Ectodermal cell (in vitro differentiated cells): Measurements from ENCODE around the gene RAB3A. TPM values are rescaled to one million over a fixed set of nuclear protein-coding genes. Genes with fewer than 3 reads are reported as not detected.

Experiments
- H3K27ac ChIP-seq: 2 replicates; pipeline ENCODE4 v1.7.0; 2013; ENCODE audit warnings: mild to moderate bottlenecking, low read depth, low read length; ENCODE audit not compliant: insufficient read depth, poor library complexity, severe bottlenecking
- H3K27me3 ChIP-seq: 2 replicates; pipeline ENCODE4 v1.7.0; 2013; ENCODE audit warnings: mild to moderate bottlenecking, low read length; ENCODE audit not compliant: insufficient read depth, control insufficient read depth, poor library complexity, severe bottlenecking
- H3K36me3 ChIP-seq: one replicate; pipeline ENCODE4 v1.7.0; 2013; ENCODE audit warnings: low read length; ENCODE audit not compliant: control insufficient read depth, insufficient read depth
- H3K4me1 ChIP-seq: one replicate; pipeline ENCODE4 v1.7.0; 2013; ENCODE audit warnings: low read length; ENCODE audit not compliant: control insufficient read depth, insufficient read depth
- H3K4me3 ChIP-seq: 2 replicates; pipeline ENCODE4 v1.7.0; 2013; ENCODE audit warnings: low read depth, low read length, control low read depth; ENCODE audit not compliant: insufficient read depth
- H3K9me3 ChIP-seq: 2 replicates; pipeline ENCODE4 v1.7.0; 2013; ENCODE audit warnings: mild to moderate bottlenecking, low read length, moderate library complexity; ENCODE audit not compliant: control insufficient read depth
- WGBS, 2 experiments: methylation state at CpG; one replicate each; pipeline ENCODE4 v1.1.7; 2013; ENCODE audit warnings: missing lambda C conversion rate in 2 of 2; 5-methylcytosine and 5-hydroxymethylcytosine counted together
- polyA plus RNA-seq, 4 experiments: library from polyadenylated mRNA; stranded (reverse); fragments of 50-300 nt; gene quantifications; one replicate each; pipeline ENCODE4 v1.2.3, GENCODE V29; 2013

Gene RAB3A, protein sequence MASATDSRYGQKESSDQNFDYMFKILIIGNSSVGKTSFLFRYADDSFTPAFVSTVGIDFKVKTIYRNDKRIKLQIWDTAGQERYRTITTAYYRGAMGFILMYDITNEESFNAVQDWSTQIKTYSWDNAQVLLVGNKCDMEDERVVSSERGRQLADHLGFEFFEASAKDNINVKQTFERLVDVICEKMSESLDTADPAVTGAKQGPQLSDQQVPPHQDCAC
- polyA plus RNA-seq (2013, experiment 1 of 4): 3.2 TPM
- polyA plus RNA-seq (2013, experiment 2 of 4): 2.3 TPM
- 3.0 TPM for polyA plus RNA-seq (2013, experiment 3 of 4)
- polyA plus RNA-seq (2013, experiment 4 of 4): 3.3 TPM

- Histone ChIP-seq H3K4me3 (peak within 1 kb of the TSS; percentile 65), H3K27me3 (peaks cover 15% of the 10 kb centered on the region), H3K36me3 (no peaks in the 10 kb centered on the region), H3K9me3 (no peaks in the 10 kb centered on the region), H3K27ac (peak within 1 kb of the TSS; percentile 92), H3K4me1 (peaks cover 15% of the 10 kb centered on the region)
- WGBS, 2 experiments: 0% methylated on average over 50 of the region's 50 CpGs
These were observed at the start of gene RAB3A for GRCh38 chr19:18203863-18204393. RAB3A (minus strand) TSS chr19:18204042; CDS start chr19:18202740, 1,302 bp downstream.

GRCh38 chr19:18253130-18253529, 49.3 kb upstream of the RAB3A start:
- 91 to 95% methylated on average over 4 of the region's 4 CpGs for WGBS, 2 experiments
- no peak overlapping the region for H3K27ac ChIP-seq
- no peak overlapping the region for H3K4me3 ChIP-seq
- H3K9me3 ChIP-seq: no peaks in the 10 kb centered on the region
- no peaks in the 10 kb centered on the region for H3K36me3 ChIP-seq
- no peaks in the 10 kb centered on the region for H3K4me1 ChIP-seq
- peaks cover 31% of the 10 kb centered on the region for H3K27me3 ChIP-seq

GRCh38 chr19:18252370-18252717, 48.5 kb upstream of the RAB3A start:
- WGBS, 2 experiments: 74 to 83% methylated on average over 7 of the region's 7 CpGs
- Histone ChIP-seq H3K27ac (no peak overlapping the region), H3K9me3 (no peaks in the 10 kb centered on the region), H3K4me1 (no peaks in the 10 kb centered on the region), H3K36me3 (no peaks in the 10 kb centered on the region), H3K4me3 (no peak overlapping the region), H3K27me3 (peaks cover 31% of the 10 kb centered on the region)

DNA sequence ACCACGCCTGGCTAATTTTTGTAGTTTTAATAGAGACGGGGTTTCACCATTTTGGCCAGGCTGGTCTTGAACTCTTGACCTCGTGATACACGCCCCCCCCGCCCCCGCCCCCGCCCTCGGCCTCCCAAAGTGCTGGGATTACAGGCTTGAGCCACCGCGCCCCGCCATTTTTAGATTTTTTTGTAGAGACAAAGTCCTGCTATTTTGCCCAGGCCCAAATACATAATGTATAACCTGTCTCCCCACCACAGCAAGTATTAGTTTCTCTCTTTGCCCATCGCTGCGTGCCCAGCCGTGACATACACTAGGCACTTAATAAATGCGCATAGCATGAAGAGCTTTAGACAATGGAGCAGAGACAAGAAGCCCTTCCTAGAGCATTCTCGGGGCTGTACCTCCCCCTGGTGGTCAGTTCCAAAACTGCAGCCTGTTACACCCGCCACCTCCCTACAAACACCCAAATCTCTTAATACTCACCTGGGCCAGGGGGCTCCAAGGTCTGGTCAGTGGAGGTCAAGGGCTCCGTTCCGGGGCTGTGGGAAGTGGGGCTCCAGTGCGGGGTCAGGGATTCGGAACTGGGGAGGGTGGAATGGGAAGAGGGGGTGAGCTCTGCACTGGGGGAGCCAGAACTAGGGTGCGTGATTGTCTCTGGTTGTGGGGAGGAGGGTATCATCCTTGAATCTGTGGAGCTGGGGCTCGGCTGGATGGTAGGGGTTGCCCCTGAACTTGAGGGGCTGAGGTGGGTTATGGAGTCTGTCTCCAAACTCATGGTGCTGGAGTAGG, 47.9 kb upstream of the RAB3A start:
- no peak overlapping the region for H3K4me3 ChIP-seq
- no peaks in the 10 kb centered on the region for H3K36me3 ChIP-seq
- 35% methylated on average over 19 to 22 of the region's 23 CpGs for WGBS, 2 experiments
- no peaks in the 10 kb centered on the region for H3K9me3 ChIP-seq
- no peaks in the 10 kb centered on the region for H3K4me1 ChIP-seq
- H3K27me3 ChIP-seq: peaks cover 31% of the 10 kb centered on the region
- H3K27ac ChIP-seq: no peak overlapping the region

DNA sequence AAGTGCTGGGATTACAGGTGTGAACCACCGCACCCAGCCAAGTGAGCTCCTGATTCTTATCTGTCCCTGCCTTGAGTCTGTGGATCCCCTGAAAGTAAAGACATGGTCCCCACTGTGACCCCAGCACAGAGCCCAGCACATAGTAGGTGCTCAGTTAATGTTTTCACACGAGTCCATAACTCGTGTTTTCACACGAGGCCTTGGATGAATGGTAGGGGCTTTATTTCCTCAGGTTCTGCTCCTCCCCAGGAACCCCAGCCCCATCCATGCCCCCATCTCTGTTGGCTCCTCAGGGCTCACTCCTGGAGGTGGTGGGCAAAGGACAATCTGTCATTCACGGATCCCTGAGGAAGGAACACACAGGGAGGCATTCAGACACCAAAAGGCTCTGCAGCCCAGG, 46.0 kb upstream of the RAB3A start:
- H3K4me1 ChIP-seq: no peaks in the 10 kb centered on the region
- H3K36me3 ChIP-seq: no peaks in the 10 kb centered on the region
- WGBS, 2 experiments: 92 to 95% methylated on average over 5 of the region's 5 CpGs
- no peak overlapping the region for H3K4me3 ChIP-seq
- H3K27ac ChIP-seq: no peak overlapping the region
- peaks cover 24% of the 10 kb centered on the region for H3K27me3 ChIP-seq
- no peaks in the 10 kb centered on the region for H3K9me3 ChIP-seq

DNA sequence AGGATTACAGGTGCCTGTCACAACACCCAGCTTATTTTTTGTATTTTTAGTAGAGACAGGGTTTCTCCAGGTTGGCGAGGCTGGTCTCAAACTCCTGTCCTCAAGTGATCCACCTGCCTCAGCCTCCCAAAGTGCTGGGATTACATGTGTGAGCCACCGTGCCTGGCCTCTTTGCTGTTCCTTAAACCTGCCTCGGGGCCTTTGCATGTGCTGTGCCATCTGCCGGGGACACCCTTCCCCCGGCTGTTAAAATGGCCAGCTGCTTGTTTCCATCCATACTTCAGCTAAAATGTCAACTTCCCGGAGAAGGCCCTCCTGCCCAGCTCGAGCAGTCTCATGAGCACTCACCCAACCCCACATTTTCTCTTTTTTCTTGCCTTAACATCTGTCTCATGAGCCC, 41.5 kb upstream of the RAB3A start:
- Histone ChIP-seq H3K36me3 (no peaks in the 10 kb centered on the region), H3K27ac (no peak overlapping the region), H3K9me3 (no peaks in the 10 kb centered on the region), H3K4me1 (no peaks in the 10 kb centered on the region), H3K4me3 (no peak overlapping the region), H3K27me3 (no peaks in the 10 kb centered on the region)
- 77 to 78% methylated on average over 7 of the region's 7 CpGs for WGBS, 2 experiments

- H3K4me1 ChIP-seq: no peaks in the 10 kb centered on the region
- no peak overlapping the region for H3K27ac ChIP-seq
- H3K27me3 ChIP-seq: peaks cover 7% of the 10 kb centered on the region
- no peaks in the 10 kb centered on the region for H3K9me3 ChIP-seq
- no peak overlapping the region for H3K4me3 ChIP-seq
- WGBS, 2 experiments: 41 to 44% methylated on average over 12 of the region's 12 CpGs
- H3K36me3 ChIP-seq: no peaks in the 10 kb centered on the region
These were observed 35.5 kb upstream of the RAB3A start for GRCh38 chr19:18239303-18239702.

DNA sequence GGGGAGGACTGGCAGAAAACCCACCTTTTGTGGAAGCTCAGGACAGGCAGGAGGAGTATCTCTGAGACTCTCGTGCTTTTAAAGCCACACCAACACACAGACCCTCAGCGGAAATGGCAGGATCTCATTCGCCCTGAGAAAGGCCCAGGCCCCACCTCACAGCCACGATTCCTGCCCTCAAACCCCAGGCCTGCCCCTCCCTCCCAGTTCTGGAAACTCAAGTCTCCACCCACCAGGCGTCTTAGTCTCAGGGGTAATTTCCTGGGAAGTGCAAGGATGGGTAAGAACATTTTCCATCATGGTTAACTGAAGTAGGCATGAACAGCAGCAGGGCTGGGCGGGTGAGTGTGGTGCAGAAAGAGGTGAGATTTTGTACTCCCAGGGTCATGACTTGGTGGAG, 30.4 kb upstream of the RAB3A start:
- no peak overlapping the region for H3K4me3 ChIP-seq
- H3K36me3 ChIP-seq: no peaks in the 10 kb centered on the region
- H3K27me3 ChIP-seq: peaks cover 22% of the 10 kb centered on the region
- no peak overlapping the region for H3K27ac ChIP-seq
- WGBS, 2 experiments: 49 to 52% methylated on average over 6 of the region's 6 CpGs
- H3K9me3 ChIP-seq: no peaks in the 10 kb centered on the region
- peaks cover 4% of the 10 kb centered on the region for H3K4me1 ChIP-seq

- H3K27ac ChIP-seq: no peak overlapping the region
- no peak overlapping the region for H3K4me3 ChIP-seq
- no peaks in the 10 kb centered on the region for H3K36me3 ChIP-seq
- H3K4me1 ChIP-seq: peaks cover 4% of the 10 kb centered on the region
- no peaks in the 10 kb centered on the region for H3K9me3 ChIP-seq
- 20 to 21% methylated on average over 37 of the region's 37 CpGs for WGBS, 2 experiments
- H3K27me3 ChIP-seq: peaks cover 19% of the 10 kb centered on the region
These were observed 29.5 kb upstream of the RAB3A start for GRCh38 chr19:18233224-18233825.
